AG04450 (cell line): ENCODE results near the gene MSI2. TPM values are rescaled to one million over a fixed set of nuclear protein-coding genes. Genes with fewer than 3 reads are reported as not detected.

Experiments used
- CTCF ChIA-PET: fragments of 300-600, 350-600 bp; formaldehyde crosslinking; extraction: SDS; loops from one replicate; lab custom pipeline; 2022; ENCODE audit warnings: antibody characterized with exemption, inconsistent platforms; lab: Charles Lee
- POLR2A ChIA-PET: fragments of 350-600 bp; formaldehyde crosslinking; extraction: SDS; loops from one replicate; lab custom pipeline; 2021; ENCODE audit warnings: antibody characterized with exemption, inconsistent platforms; lab: Yijun Ruan, JAX
- DNase-seq: peaks from one replicate; pipeline ENCODE4 v3.0.0-alpha.2; 2011; ENCODE audit warnings: low read depth, low spot score
- H3K27ac ChIP-seq: one replicate; pipeline ENCODE4 v1.5.1; 2012; ENCODE audit warnings: low read depth, low read length, control low read depth
- H3K27me3 ChIP-seq: one replicate; pipeline ENCODE4 v1.6.0; 2012; ENCODE audit warnings: low read length; ENCODE audit not compliant: control insufficient read depth, insufficient read depth
- H3K4me3 ChIP-seq: 2 replicates; pipeline ENCODE4 v1.5.1; 2011; ENCODE audit warnings: mild to moderate bottlenecking, low read depth, low read length, control low read depth
- H3K9me3 ChIP-seq: 2 replicates; pipeline ENCODE4 v1.5.1; 2012; ENCODE audit warnings: low read length; ENCODE audit not compliant: control insufficient read depth, insufficient read depth
- CTCF ChIP-seq: IDR thresholded peaks from 2 replicates; pipeline ENCODE4 v1.5.1; 2011; ENCODE audit warnings: low read depth, low read length, control low read depth, inconsistent platforms
- polyA plus RNA-seq: library from polyadenylated mRNA; depleted of rRNA; stranded (reverse); fragments of >200 nt; gene quantifications from 2 replicates; pipeline ENCODE4 v1.2.3, GENCODE V29; 2011

MSI2 gene
- polyA plus RNA-seq, 1 experiment, result 26.2 TPM

GRCh38 chr17:57484826-57485565 is 228.7 kb downstream of the MSI2 start:
- ChIA-PET CTCF (interaction anchor here (0.7 to 1.6 kb wide), 5 partner anchors 113 to 242 kb away, joined by 3 to 7 read pairs (median 5); no protein-coding TSS in a partner anchor), POLR2A (no interaction called here)
- DNase-seq, result no peak
- no peak overlapping the region for H3K27ac ChIP-seq
- no peaks in the 10 kb centered on the region for H3K9me3 ChIP-seq
- no peaks in the 10 kb centered on the region for H3K27me3 ChIP-seq
- no peak overlapping the region for H3K4me3 ChIP-seq
- no peak for TF ChIP-seq CTCF

DNA sequence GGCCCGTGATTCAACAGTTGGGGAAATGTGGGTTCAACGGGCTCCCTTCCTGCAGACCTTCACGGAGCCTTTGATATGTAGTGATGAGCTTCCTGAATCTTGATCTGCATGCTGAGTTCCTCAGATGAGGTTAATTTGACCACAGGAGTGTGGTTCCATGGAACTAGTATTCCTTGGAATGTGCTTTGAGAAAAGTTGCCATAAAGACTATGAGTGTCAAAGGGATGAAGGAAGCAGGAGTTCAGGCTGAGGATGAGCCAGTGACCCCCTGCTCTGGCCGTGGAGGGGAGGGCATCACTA is 229.2 kb downstream of the MSI2 start:
- Histone ChIP-seq H3K9me3 (no peaks in the 10 kb centered on the region), H3K27me3 (no peaks in the 10 kb centered on the region), H3K27ac (no peak overlapping the region), H3K4me3 (no peak overlapping the region)
- CTCF ChIA-PET, result interaction anchor here (0.7 to 1.6 kb wide), 4 partner anchors 112 to 243 kb away, joined by 3 to 7 read pairs (median 4); no protein-coding TSS in a partner anchor
- TF ChIP-seq CTCF, result no peak
- POLR2A ChIA-PET, result no interaction called here
- DNase-seq, result no peak

- ChIA-PET CTCF (interaction anchor here (0.7 to 1.6 kb wide), 6 partner anchors 112 to 261 kb away, joined by 3 to 7 read pairs (median 4); no protein-coding TSS in a partner anchor), POLR2A (no interaction called here)
- H3K27me3 ChIP-seq, result no peaks in the 10 kb centered on the region
- peak overlapping the region; percentile 25 for H3K27ac ChIP-seq
- no peak for DNase-seq
- H3K4me3 ChIP-seq, result peak overlapping the region; percentile 3; the same call in 1 of the 2 replicates
- TF ChIP-seq CTCF, result no peak
- H3K9me3 ChIP-seq, result no peaks in the 10 kb centered on the region
These were observed 229.9 kb downstream of the MSI2 start for GRCh38 chr17:57485916-57486881.

DNA sequence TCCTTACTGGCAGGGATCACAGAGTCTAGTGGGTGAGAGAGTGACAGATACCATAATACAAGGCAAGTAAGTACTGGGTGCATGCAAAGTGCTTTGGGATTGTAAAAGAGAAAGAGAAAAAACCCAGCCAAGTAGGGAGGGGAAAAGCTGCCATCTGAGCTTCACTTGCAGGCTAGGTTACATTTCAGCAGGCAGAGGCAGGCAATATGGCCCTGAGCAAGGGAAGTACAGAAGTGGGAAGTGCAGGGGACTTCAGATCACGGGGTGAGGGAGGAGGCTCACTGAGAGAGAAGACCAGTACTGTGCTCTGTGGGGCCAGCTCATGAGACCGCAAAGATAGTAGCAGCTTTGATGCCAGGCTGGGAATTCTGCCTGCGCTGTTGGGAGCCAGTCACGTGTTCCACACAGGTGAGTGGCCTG is 230.6 kb downstream of the MSI2 start:
- Histone ChIP-seq H3K9me3 (no peaks in the 10 kb centered on the region), H3K27ac (no peak overlapping the region), H3K27me3 (no peaks in the 10 kb centered on the region), H3K4me3 (no peak overlapping the region)
- no peak for DNase-seq
- CTCF ChIA-PET, result interaction anchor here (1.0 to 1.1 kb wide), 3 partner anchors 111 to 261 kb away, joined by 3 to 4 read pairs (median 4); no protein-coding TSS in a partner anchor
- POLR2A ChIA-PET, result no interaction called here
- TF ChIP-seq CTCF, result no peak
